GM12878 (cell line): ENCODE data around the gene CLEC18A.

Source experiments
- BMI1 ChIP-seq: fragments of 450-650 bp; IDR thresholded peaks from 2 replicates; pipeline ENCODE4 v1.6.1; 2016; ENCODE audit warnings: mild to moderate bottlenecking, moderate library complexity, borderline replicate concordance
- CBFB ChIP-seq: IDR thresholded peaks from 2 replicates; pipeline ENCODE4 v1.6.1; 2016; ENCODE audit warnings: antibody characterized with exemption, low read depth
- CEBPB ChIP-seq, 2 experiments: fragments of 150-350 bp in 1 of 2; IDR thresholded peaks; 2 replicates each; pipeline ENCODE4 v1.6.1; 2012 to 2014; ENCODE audit warnings: low read depth in 2 of 2, low read length in 2 of 2, borderline replicate concordance in 1 of 2, inconsistent platforms in 1 of 2
- SIX5 ChIP-seq: IDR thresholded peaks from 2 replicates; pipeline ENCODE4 v1.6.1; 2011; ENCODE audit warnings: mild to moderate bottlenecking, low read depth, low read length, moderate library complexity; ENCODE audit not compliant: severe bottlenecking
- SRF ChIP-seq, 2 experiments: IDR thresholded peaks; 2 replicates each; pipeline ENCODE4 v1.6.1; 2011; ENCODE audit warnings: low read depth in 2 of 2, low read length in 2 of 2, mild to moderate bottlenecking in 1 of 2, moderate library complexity in 1 of 2
- TCF7 ChIP-seq: IDR thresholded peaks from 2 replicates; pipeline ENCODE4 v1.6.1; 2014; ENCODE audit warnings: antibody characterized with exemption, borderline replicate concordance
- TF ChIP-seq, protein P1 (sequence below): IDR thresholded peaks from 2 replicates; pipeline ENCODE4 v1.6.1; 2011; ENCODE audit warnings: borderline replicate concordance, low read depth, mild to moderate bottlenecking, moderate library complexity, mixed read lengths, low read length; ENCODE audit not compliant: insufficient read depth; ENCODE audit errors: extremely low read length
- TF ChIP-seq, protein P2 (sequence below): IDR thresholded peaks from 2 replicates; pipeline ENCODE4 v1.6.1; 2012; ENCODE audit warnings: mild to moderate bottlenecking, low read depth, low read length
- TF ChIP-seq, protein P3 (sequence below): IDR thresholded peaks from 2 replicates; pipeline ENCODE4 v1.6.1; 2012; ENCODE audit warnings: low read depth, low read length, improper control_type of control experiment

DNA sequence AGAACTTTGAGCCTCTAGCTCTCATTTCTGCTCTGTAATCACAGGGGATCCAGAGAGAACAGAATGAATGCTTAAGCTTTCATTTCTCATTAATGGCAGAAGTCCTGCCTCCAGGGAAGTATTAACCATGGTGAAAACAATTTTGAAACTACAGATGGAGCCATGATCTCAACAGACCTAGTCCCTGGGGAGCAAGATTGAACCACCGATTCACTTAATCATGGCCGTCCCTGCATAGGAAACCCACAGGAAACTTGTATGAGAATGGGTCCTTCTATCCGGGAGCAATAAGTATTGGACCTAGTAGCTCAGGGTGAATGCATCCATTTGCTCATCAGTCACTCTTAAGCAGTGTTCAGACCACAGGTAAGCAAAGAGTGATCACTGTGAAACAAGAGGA is 40.2 kb upstream of the CLEC18A start:
- TF ChIP-seq CEBPB (IDR thresholded peaks at IDR 0.05; ENCODE audit: borderline replicate concordance in 1 of 2, low read depth in 2 of 2, low read length in 2 of 2) (no peak), CBFB (no peak), SRF (IDR thresholded peaks at IDR 0.05; ENCODE audit: low read depth in 2 of 2, low read length in 2 of 2) (no peak), BMI1 (no peak), SIX5 (no peak), TCF7 (no peak)
- TF ChIP-seq, protein P1, sequence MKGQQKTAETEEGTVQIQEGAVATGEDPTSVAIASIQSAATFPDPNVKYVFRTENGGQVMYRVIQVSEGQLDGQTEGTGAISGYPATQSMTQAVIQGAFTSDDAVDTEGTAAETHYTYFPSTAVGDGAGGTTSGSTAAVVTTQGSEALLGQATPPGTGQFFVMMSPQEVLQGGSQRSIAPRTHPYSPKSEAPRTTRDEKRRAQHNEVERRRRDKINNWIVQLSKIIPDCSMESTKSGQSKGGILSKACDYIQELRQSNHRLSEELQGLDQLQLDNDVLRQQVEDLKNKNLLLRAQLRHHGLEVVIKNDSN = no peak
- TF ChIP-seq, protein P2, sequence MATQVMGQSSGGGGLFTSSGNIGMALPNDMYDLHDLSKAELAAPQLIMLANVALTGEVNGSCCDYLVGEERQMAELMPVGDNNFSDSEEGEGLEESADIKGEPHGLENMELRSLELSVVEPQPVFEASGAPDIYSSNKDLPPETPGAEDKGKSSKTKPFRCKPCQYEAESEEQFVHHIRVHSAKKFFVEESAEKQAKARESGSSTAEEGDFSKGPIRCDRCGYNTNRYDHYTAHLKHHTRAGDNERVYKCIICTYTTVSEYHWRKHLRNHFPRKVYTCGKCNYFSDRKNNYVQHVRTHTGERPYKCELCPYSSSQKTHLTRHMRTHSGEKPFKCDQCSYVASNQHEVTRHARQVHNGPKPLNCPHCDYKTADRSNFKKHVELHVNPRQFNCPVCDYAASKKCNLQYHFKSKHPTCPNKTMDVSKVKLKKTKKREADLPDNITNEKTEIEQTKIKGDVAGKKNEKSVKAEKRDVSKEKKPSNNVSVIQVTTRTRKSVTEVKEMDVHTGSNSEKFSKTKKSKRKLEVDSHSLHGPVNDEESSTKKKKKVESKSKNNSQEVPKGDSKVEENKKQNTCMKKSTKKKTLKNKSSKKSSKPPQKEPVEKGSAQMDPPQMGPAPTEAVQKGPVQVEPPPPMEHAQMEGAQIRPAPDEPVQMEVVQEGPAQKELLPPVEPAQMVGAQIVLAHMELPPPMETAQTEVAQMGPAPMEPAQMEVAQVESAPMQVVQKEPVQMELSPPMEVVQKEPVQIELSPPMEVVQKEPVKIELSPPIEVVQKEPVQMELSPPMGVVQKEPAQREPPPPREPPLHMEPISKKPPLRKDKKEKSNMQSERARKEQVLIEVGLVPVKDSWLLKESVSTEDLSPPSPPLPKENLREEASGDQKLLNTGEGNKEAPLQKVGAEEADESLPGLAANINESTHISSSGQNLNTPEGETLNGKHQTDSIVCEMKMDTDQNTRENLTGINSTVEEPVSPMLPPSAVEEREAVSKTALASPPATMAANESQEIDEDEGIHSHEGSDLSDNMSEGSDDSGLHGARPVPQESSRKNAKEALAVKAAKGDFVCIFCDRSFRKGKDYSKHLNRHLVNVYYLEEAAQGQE = no peak
- TF ChIP-seq, protein P3, sequence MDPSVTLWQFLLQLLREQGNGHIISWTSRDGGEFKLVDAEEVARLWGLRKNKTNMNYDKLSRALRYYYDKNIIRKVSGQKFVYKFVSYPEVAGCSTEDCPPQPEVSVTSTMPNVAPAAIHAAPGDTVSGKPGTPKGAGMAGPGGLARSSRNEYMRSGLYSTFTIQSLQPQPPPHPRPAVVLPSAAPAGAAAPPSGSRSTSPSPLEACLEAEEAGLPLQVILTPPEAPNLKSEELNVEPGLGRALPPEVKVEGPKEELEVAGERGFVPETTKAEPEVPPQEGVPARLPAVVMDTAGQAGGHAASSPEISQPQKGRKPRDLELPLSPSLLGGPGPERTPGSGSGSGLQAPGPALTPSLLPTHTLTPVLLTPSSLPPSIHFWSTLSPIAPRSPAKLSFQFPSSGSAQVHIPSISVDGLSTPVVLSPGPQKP = no peak
